COLO829 (cell line): ENCODE results near the gene SLC50A1.

Experiments used
- DNase-seq: peaks from one replicate; pipeline ENCODE4 v3.0.0; 2012; ENCODE audit warnings: low spot score

SLC50A1 gene

DNA sequence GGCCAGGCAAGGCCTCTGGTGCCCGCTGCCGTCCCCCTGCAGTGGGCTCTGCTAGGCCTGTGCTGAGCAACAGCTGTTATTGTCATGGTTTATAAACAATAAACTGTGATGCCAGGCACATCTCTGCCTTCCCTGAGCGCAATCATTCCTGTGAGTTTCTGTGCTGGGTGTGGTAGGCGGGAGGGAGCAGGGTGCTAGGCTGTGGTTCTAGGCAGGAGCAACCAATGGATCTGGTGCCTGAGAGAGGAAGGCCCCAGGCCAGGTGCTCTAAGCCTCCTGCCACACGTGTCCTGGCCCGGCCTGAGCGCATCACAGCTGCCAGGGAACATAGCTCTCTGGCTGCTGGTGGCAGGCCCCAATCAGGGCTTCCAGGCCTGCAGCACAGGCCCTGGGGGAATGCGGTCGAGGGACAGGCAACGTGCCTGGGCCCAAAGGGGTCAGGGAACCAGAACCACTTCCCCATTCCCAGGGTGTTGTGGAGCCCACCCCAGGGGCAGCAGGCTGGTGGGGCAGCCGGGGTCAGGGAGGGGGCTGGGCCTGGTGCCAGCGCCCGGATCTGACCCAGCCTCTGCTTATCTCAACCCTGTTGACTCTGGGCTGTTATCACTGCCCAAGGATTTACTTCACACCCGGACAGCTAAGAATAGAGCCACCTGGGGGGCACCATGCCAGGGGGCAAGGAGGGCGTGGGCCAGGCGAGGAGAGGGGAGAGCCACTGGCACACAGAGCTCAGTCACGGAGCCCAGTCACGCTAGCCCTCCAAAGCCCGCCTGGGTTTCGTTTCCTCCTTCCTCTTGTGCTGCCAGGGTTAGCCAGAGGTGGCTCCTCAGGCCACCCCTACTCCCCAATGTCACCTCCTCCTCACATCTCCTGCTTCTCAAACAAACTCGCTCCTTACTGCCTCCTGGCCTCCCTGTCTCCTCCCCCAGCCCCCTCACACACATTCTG, 49.5 kb downstream of the SLC50A1 start:
- DNase-seq, result no peak

DNA sequence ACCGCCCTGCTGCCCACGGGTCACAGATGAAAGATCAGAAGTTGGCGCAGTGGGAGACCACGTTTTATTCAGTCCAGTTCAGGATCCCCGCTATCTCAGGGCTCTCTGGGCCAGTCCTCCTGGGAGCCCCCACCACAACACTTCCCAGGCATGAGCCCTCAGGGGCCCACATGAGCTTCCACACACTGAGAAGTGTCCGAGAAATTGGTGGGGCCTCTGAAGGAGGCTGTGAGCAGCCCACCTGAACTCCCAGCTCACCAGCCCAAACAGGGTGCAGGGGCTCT, 50.1 kb downstream of the SLC50A1 start:
- DNase-seq, result no peak

DNA sequence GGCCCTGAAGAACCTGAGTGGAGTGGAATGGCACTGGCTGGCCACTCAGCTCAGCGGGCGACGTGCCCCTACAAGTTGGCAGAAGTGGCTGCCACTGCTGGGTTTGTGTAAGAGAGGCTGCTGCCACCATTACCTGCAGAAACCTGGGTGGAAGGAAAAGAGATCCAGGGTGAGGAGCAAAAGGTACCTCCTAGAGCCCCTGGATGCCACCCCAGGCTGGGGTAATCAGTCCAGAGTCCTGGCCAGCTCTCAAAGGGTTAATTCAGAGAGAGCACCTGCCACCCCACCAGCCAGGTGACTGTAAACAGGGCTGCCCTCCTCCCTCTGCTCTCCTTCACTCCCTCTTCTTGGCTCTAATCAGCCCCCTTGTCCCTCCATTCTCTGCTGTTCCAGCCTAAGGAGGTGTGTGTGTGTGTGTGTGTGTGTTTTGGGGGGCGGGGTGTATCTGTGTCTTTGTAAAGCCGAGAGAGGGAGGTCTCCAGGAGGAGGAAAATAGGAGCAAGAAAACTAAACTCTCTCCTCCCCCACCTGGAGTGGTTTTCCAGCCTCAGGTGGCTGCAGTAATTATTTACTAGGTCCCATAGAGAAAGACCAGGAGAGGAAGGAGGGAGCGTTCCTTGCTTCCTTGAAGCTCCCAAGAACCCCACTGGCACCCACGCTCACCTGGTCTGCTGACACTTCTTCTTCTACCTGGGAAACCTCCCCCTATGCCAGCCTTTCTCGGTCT, 50.6 kb downstream of the SLC50A1 start:
- no peak for DNase-seq

- no peak for DNase-seq
Observed at GRCh38 chr1:155186794-155187455, 51.3 kb downstream of the SLC50A1 start.

- DNase-seq, result no peak
Observed at GRCh38 chr1:155187456-155187891, 51.8 kb downstream of the SLC50A1 start.

GRCh38 chr1:155188268-155188667, 52.6 kb downstream of the SLC50A1 start:
- DNase-seq, result no peak
